Glutamatergic neuron (in vitro differentiated cells): ENCODE data around the gene CYP26B1. TPM values are rescaled to one million over a fixed set of nuclear protein-coding genes. Genes with fewer than 3 reads are reported as not detected.

Experiments
- DNase-seq: peaks from one replicate; pipeline ENCODE4 v3.0.0; 2022
- H3K27ac Mint-ChIP-seq: one replicate; pipeline ENCODE4 v1.8.0; 2020; ENCODE audit warnings: mild to moderate bottlenecking, mixed read lengths, inconsistent platforms; ENCODE audit not compliant: unreplicated experiment
- H3K27me3 Mint-ChIP-seq: one replicate; pipeline ENCODE4 v1.8.0; 2020; ENCODE audit warnings: mild to moderate bottlenecking, moderate library complexity, mixed read lengths, inconsistent platforms; ENCODE audit not compliant: unreplicated experiment
- H3K36me3 Mint-ChIP-seq: one replicate; pipeline ENCODE4 v1.8.0; 2020; ENCODE audit warnings: mild to moderate bottlenecking, mixed read lengths, inconsistent platforms; ENCODE audit not compliant: unreplicated experiment
- H3K4me1 Mint-ChIP-seq: one replicate; pipeline ENCODE4 v1.8.0; 2020; ENCODE audit warnings: mild to moderate bottlenecking, low read depth, mixed read lengths, inconsistent platforms; ENCODE audit not compliant: unreplicated experiment
- H3K4me3 Mint-ChIP-seq: one replicate; pipeline ENCODE4 v1.8.0; 2020; ENCODE audit warnings: mild to moderate bottlenecking, mixed read lengths, inconsistent platforms; ENCODE audit not compliant: unreplicated experiment
- H3K9me3 Mint-ChIP-seq: one replicate; pipeline ENCODE4 v1.8.0; 2020; ENCODE audit warnings: mild to moderate bottlenecking, moderate library complexity, mixed read lengths, inconsistent platforms; ENCODE audit not compliant: unreplicated experiment
- CTCF ChIP-seq: fragments of 200-600 bp; sonication (generic); IDR thresholded peaks from one replicate; pipeline ENCODE4 v1.5.0; 2021; ENCODE audit not compliant: partially characterized antibody, unreplicated experiment
- long read RNA-seq: library from polyadenylated mRNA; unstranded; transcript quantifications from one replicate; pipeline ENCODE4 v2.0.0, GENCODE V29; 2020; ENCODE audit not compliant: unreplicated experiment
- total RNA-seq: library from RNA; stranded (reverse); fragmentation: NEBNext Ultra II Directional; extraction: Animal tissue kit (Norgen Biotek cat#: 25700); gene quantifications from one replicate; pipeline ENCODE4 v1.2.1, GENCODE V29; 2021; ENCODE audit not compliant: unreplicated experiment

CYP26B1 gene
- total RNA-seq = 9.7 TPM
- long read RNA-seq, full-length matches to known transcripts = 1 of 3 reads
- long read RNA-seq, partial matches to known transcripts = 0 of 3 reads
- long read RNA-seq, other reads (novel, unspliced or antisense) = 2 of 3 reads

DNA sequence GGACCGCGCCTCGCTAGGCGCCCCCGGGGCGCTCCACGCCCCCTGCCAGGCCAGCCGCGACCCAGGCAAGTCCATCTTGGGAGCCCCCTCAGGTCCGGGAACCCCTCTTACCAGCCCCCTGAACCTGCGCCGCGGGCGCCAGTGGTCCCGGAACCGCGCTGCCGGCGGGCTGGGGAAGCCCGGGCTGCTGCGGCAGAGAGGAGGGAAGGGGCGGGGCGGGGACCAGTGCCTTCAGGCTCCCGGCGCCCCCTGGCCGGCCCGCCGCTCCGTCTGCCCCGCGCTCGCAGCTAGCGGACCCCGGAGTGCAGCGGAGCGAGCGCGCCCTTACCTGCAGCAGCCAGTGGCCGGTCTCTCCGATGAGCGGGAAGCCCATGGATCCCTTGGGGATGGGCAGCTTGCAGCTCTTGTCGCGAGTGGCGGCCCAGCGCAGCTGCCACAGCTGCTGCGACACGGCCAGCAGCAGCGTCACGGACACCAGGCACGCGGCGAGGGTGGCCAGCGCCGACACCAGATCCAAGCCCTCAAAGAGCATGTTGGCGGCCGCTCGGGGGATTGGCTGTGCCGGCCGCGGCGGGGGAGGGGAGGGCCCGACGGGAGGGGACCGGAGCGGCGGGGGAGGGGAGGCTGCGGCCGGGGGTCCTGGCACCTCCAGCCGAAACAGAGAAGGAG lies at the start of gene CYP26B1:
Gene CYP26B1 (minus strand): TSS at position 560 of the 669 bp plus-strand sequence. CDS start 28 bp downstream, at position 532.
- Mint-ChIP-seq H3K4me1 (peaks cover 12% of the 10 kb centered on the region), H3K36me3 (no peaks in the 10 kb centered on the region), H3K27me3 (peaks cover 27% of the 10 kb centered on the region), H3K4me3 (peak within 1 kb of the TSS; percentile 97), H3K9me3 (peaks cover 18% of the 10 kb centered on the region), H3K27ac (peak within 1 kb of the TSS; percentile 5)
- no peak for TF ChIP-seq CTCF
- DNase-seq = peak; percentile 68

DNA sequence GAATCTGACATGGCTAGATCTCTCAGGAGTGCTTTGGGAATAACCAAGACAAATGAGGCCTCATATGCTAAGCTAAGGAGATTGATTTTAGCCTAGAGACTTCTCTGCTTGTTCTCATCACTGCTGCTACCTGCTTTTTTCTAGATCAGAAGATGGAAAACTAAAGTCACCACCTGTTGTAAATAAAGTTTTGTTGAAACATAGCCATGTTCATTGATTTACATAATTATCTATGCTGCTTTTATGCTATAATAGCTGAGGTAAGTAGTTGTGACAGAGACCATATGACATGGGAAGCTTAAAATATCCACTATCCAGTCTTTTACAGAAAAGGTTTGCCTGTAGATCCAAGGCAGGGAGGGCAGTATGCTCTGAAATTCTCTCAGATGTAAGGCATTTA lies 46.1 kb upstream of the CYP26B1 start:
- Mint-ChIP-seq H3K36me3 (no peaks in the 10 kb centered on the region), H3K27me3 (no peaks in the 10 kb centered on the region), H3K27ac (no peak overlapping the region), H3K9me3 (peaks cover 2% of the 10 kb centered on the region), H3K4me1 (no peaks in the 10 kb centered on the region), H3K4me3 (no peak overlapping the region)
- DNase-seq = no peak
- TF ChIP-seq CTCF = no peak

- Mint-ChIP-seq H3K36me3 (no peaks in the 10 kb centered on the region), H3K4me1 (no peaks in the 10 kb centered on the region), H3K9me3 (peaks cover 2% of the 10 kb centered on the region), H3K27ac (no peak overlapping the region), H3K27me3 (no peaks in the 10 kb centered on the region), H3K4me3 (no peak overlapping the region)
- no peak for DNase-seq
- TF ChIP-seq CTCF = no peak
Observed at GRCh38 chr2:72191441-72191840, 43.8 kb upstream of the CYP26B1 start.

- TF ChIP-seq CTCF = no peak
- H3K36me3 Mint-ChIP-seq = no peaks in the 10 kb centered on the region
- H3K4me1 Mint-ChIP-seq = no peaks in the 10 kb centered on the region
- H3K27ac Mint-ChIP-seq = no peak overlapping the region
- DNase-seq = no peak
- peaks cover 1% of the 10 kb centered on the region for H3K27me3 Mint-ChIP-seq
- no peaks in the 10 kb centered on the region for H3K9me3 Mint-ChIP-seq
- no peak overlapping the region for H3K4me3 Mint-ChIP-seq
Observed at GRCh38 chr2:72185206-72185605, 37.5 kb upstream of the CYP26B1 start.

- H3K36me3 Mint-ChIP-seq = no peaks in the 10 kb centered on the region
- no peak for TF ChIP-seq CTCF
- DNase-seq = no peak
Observed at GRCh38 chr2:72183466-72183865, 35.8 kb upstream of the CYP26B1 start.

More at GRCh38 chr2:72183466-72183865, 35.8 kb upstream of the CYP26B1 start:
- no peaks in the 10 kb centered on the region for H3K9me3 Mint-ChIP-seq
- no peak overlapping the region for H3K27ac Mint-ChIP-seq
- peaks cover 1% of the 10 kb centered on the region for H3K27me3 Mint-ChIP-seq
- H3K4me1 Mint-ChIP-seq = no peaks in the 10 kb centered on the region
- H3K4me3 Mint-ChIP-seq = no peak overlapping the region
